AG09309 (cell line): Measurements from ENCODE around the gene WHRN.

Experiments used
- DNase-seq: peaks from one replicate; pipeline ENCODE4 v3.0.0-alpha.2; 2010; ENCODE audit warnings: low read depth
- H3K4me3 ChIP-seq: 2 replicates; pipeline ENCODE4 v1.5.1; 2011; ENCODE audit warnings: mild to moderate bottlenecking, low read depth, low read length, moderate library complexity; ENCODE audit not compliant: control insufficient read depth
- TF ChIP-seq, protein P1 (sequence below): IDR thresholded peaks from 2 replicates; pipeline ENCODE4 v1.5.1; 2011; ENCODE audit warnings: mild to moderate bottlenecking, low read depth, low read length, inconsistent platforms; ENCODE audit not compliant: insufficient read depth, control insufficient read depth; ENCODE audit errors: missing control alignments

The WHRN gene

DNA sequence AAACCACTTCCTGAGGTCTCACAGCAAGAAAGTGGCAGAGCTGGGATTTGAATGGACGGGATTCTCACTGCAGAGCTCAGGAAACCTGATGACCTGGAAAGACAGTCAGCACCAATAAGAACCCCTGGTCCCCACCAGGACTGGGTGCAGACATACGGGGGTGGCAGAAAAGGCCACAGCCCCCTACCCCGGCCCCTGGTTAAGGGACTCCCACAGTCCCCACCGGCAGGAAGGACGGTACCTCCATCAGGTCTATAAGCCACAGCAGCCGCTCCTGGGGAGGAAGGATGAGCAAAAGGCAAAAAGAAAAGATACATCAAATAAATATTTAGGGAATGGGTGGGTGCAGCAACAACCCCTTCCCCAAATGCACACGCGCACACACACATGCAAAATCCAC, 85.5 kb downstream of the WHRN start:
- DNase-seq, result no peak
- TF ChIP-seq, protein P1, sequence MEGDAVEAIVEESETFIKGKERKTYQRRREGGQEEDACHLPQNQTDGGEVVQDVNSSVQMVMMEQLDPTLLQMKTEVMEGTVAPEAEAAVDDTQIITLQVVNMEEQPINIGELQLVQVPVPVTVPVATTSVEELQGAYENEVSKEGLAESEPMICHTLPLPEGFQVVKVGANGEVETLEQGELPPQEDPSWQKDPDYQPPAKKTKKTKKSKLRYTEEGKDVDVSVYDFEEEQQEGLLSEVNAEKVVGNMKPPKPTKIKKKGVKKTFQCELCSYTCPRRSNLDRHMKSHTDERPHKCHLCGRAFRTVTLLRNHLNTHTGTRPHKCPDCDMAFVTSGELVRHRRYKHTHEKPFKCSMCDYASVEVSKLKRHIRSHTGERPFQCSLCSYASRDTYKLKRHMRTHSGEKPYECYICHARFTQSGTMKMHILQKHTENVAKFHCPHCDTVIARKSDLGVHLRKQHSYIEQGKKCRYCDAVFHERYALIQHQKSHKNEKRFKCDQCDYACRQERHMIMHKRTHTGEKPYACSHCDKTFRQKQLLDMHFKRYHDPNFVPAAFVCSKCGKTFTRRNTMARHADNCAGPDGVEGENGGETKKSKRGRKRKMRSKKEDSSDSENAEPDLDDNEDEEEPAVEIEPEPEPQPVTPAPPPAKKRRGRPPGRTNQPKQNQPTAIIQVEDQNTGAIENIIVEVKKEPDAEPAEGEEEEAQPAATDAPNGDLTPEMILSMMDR, result no peak

DNA sequence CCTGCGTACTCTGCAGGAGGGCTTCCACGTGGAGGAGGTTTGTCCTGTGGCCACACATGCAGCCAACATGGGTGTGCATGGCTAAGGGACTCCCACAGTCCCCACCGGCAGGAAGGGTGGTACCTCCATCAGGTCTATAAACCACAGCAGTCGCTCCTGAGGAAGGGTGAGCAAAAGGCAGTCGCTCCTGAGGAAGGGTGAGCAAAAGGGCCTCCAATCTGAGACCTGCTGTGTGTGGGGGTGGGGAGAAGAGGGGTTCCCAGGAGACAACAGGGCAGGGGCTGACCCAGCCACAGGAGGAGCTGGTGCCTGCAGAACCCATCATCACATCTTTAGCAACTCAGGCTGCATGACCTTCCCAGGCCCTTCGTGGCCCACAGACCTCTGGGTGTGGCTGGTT, 87.2 kb downstream of the WHRN start:
- H3K4me3 ChIP-seq, result no peak overlapping the region
- TF ChIP-seq, protein P1, result no peak

More for the DNA sequence above, 85.5 kb downstream of the WHRN start:
- no peak overlapping the region for H3K4me3 ChIP-seq

DNA sequence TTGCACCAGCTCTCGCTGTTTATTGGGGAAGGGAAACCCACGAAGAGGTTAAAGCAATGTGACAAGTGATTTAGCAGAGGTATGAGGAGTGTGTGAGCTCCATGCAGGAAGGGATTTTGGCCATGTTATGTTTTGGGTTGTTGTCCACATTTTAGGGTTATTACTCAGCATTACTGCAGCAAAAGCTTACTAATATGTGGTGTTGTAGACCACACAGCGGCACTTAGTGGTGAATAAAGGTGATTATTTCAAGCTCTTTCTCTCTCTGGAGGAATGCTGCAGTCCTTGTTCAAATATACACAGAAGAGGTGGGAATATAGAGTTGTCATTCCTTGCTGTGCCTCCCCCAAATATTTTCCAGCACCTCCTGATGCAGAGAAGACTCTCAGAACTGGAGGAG, 87.8 kb downstream of the WHRN start:
- H3K4me3 ChIP-seq, result no peak overlapping the region
- TF ChIP-seq, protein P1, result peak; percentile 56
- peak; percentile 51 for DNase-seq

More for the DNA sequence above, 87.2 kb downstream of the WHRN start:
- no peak for DNase-seq

DNA sequence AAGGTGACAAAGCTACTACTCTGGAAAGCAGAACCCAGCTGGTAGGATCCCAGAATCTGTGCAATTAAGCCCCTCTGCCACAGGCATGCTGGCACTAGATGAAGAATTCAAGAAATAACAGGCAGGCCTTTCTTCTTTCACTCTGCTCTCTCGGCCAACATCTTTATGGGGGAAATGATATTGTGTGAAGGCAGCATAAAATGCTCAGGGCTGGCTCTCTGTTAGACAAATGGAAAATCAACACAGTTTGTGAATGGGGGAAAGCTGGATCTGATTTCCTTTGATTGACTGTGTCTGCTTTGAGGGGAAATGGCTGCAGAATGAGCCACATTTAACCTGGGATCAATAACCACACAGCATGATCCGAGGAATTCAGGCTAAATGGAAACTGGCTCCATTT, 88.4 kb downstream of the WHRN start:
- TF ChIP-seq, protein P1, result no peak
- no peak for DNase-seq
- no peak overlapping the region for H3K4me3 ChIP-seq

DNA sequence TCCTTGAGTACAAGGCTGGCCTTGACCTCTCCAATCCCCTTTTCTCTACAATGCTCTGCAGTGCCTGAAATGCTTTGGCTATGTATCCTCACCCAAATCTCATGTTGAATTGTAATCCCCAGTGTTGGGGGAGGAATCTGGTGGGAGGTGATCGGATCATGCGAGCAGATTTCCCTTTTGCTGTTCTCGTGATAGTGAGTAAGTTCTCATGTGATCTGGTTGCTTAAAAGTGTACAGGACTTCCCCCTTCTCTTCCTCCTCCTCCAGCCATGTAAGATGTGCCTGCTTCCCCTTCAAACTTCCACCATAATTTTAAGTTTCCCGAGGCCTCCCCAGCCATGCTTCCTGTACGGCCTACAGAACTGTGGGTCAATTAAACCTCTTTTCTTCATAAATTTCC, 89.0 kb downstream of the WHRN start:
- no peak overlapping the region for H3K4me3 ChIP-seq
- DNase-seq, result no peak
- TF ChIP-seq, protein P1, result no peak

DNA sequence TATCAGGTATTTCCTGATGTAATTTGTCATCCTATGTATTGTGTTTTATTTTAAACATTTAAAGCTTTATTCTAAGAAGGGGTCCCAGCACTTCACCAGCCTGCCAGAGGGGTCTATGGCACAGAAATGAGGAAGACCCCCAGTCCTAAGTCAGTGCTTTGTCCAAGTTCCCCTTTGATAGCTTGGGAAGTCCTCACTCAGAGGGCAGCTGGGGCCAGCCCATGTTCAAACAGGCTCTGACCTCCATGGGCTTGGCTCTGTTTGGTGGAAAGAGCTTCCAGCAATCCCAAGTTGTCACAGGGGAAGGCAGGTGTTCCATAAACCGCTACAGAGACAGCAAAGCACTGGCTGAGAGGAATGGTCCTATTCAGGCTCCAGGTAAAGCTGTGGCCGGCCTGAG, 90.9 kb downstream of the WHRN start:
- DNase-seq, result no peak
- H3K4me3 ChIP-seq, result no peak overlapping the region
- TF ChIP-seq, protein P1, result no peak

DNA sequence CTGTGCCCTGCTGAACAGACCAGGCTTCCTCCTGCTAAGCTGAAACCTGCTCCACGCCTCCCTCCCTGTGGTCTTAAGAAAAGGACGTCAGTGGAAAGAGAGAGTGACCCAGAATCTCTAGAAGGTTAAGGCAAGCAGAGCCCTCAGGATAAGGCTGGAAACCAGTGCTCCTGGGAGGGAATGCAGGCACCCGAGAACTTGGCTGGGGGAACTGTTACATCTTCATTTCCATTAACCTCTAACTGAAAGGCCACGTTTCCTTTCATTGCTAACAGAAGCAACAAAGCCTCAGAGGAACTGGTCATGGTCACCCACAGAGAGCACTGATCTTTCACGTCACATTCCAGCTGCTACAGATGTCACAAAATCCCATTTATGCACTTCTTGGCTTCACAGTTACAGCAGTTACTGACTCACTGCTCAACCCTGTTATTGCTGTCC, 91.4 kb downstream of the WHRN start:
- no peak overlapping the region for H3K4me3 ChIP-seq
- TF ChIP-seq, protein P1, result no peak
- peak; percentile 44 for DNase-seq
